ENCODE measurements around the gene KCNAB1. TPM values are rescaled to one million over a fixed set of nuclear protein-coding genes. Genes with fewer than 3 reads are reported as not detected.
A peak's percentile ranks its signal among the peaks of the same experiment; 100 is the strongest.

Gene KCNAB1
- total and polyA plus RNA-seq, 5 experiments from 2014 or later: 0.16 to 0.39 (median 0.17) TPM

DNA sequence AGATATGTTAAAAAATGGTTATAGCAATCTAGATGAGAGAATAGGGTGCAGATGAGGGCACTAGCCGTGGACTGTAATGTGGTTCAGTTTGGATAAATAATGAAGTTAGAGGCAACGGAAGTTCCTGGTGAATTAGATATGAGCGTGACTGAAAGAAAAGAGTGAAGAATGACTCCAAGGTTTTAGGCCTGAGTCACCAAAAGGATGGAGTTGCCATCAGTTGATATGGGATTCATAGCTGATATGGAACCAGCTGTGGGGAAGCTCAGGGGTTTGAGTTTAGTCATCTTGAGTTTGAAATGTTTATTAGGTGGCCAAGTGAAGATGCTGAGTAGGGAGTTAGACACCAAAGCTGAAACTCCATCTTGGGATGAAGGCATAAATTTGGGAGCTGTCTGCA lies 368.4 kb downstream of the KCNAB1 start:
- Mint-ChIP-seq H3K36me3 (peaks cover 0 to 2% (median 0%) of the 10 kb centered on the region in 3 donors), H3K27me3 (no peaks in the 10 kb centered on the region), H3K27ac (no peak overlapping the region), H3K9me3 (no peaks in the 10 kb centered on the region), H3K4me3 (no peak overlapping the region), H3K4me1 (peaks cover 2 to 19% (median 16%) of the 10 kb centered on the region in 4 donors)
- POLR2A ChIA-PET: no interaction called here
- ATAC-seq (no peak), DNase-seq (no peak)

DNA sequence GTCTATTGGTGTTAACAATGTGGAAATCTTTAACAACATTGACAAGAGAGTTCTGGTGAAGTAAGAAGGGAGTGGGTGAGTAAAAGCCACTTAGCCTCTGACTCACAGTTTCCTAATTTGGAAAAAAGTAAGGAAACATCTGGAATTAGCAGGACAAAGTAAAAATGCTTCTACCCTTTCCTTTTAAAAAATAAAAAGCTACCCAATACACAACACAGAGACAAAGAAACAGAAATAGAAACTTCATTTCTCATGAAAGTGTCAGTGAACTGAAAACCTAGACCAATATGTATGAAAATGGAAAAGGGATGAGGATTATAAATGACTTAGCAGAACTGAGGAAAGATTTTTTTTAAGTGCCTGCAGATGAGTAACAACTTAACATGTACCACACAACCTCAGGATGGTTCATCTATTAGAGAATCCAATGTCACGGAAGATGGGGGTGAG lies 369.1 kb downstream of the KCNAB1 start:
- peaks cover 0 to 12% (median 9%) of the 10 kb centered on the region in 4 donors for H3K4me1 Mint-ChIP-seq
- H3K9me3 Mint-ChIP-seq: no peaks in the 10 kb centered on the region
- ATAC-seq (no peak), DNase-seq (no peak)
- no peak overlapping the region for H3K4me3 Mint-ChIP-seq
- H3K27me3 Mint-ChIP-seq: peaks cover 0 to 5% (median 0%) of the 10 kb centered on the region in 5 donors
- H3K27ac Mint-ChIP-seq: no peak overlapping the region
- peaks cover 0 to 3% (median 0%) of the 10 kb centered on the region in 3 donors for H3K36me3 Mint-ChIP-seq
- POLR2A ChIA-PET: no interaction called here

DNA sequence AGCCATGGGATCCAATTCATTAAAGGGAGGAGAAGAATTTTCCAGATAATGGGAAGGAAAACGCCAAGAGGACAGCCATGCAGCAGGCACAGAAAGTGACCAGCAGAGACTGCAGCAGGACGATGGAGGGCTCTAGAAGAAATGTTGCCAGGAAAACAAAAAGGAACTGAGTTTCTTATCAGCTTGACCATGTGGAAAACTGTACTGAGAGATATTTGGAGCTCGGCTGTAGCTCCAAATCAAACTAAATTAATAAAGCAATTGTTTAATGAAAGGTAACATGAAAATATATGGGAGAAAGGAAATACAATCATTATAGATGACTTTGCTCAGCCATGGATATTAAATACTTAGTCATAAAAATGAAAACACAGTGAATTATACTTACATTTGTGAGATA lies 370.8 kb downstream of the KCNAB1 start:
- H3K27ac Mint-ChIP-seq: no peak overlapping the region
- no peak for ATAC-seq
- POLR2A ChIA-PET: no interaction called here
- H3K4me1 Mint-ChIP-seq: peaks cover 0 to 3% (median 0%) of the 10 kb centered on the region in 4 donors
- no peak for DNase-seq
- H3K36me3 Mint-ChIP-seq: peaks cover 0 to 4% (median 3%) of the 10 kb centered on the region in 3 donors
- no peak overlapping the region for H3K4me3 Mint-ChIP-seq
- peaks cover 0 to 4% (median 0%) of the 10 kb centered on the region in 9 donors for H3K9me3 Mint-ChIP-seq
- peaks cover 0 to 11% (median 4%) of the 10 kb centered on the region in 5 donors for H3K27me3 Mint-ChIP-seq

DNA sequence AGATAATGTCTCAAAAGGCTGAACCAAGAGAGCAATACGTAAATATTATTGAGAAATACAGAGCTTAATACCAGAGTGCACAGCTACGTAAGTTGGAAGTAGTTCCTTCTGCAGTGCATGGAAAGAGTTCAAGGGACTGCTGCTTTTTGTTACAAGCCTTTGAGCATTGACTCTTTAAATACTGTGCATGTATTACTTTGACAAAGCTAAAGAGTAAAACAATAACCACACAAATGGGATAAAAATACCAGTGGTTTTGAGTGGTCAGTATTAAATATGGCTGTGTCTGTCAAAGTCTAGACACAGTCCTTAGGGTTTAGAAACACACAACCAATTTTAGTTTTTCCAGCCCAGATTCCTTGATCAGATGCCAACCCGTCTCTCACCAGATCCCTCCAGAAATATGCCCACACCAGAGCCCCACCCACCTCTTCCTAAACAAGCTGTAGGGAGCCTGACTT lies 372.5 kb downstream of the KCNAB1 start:
- Mint-ChIP-seq H3K4me1 (no peaks in the 10 kb centered on the region), H3K27ac (no peak overlapping the region), H3K27me3 (peaks cover 0 to 11% (median 4%) of the 10 kb centered on the region in 5 donors), H3K9me3 (peaks cover 0 to 11% (median 2%) of the 10 kb centered on the region in 9 donors), H3K36me3 (peaks cover 0 to 7% (median 4%) of the 10 kb centered on the region in 3 donors), H3K4me3 (no peak overlapping the region)
- POLR2A ChIA-PET: no interaction called here
- DNase-seq (no peak), ATAC-seq (no peak)

DNA sequence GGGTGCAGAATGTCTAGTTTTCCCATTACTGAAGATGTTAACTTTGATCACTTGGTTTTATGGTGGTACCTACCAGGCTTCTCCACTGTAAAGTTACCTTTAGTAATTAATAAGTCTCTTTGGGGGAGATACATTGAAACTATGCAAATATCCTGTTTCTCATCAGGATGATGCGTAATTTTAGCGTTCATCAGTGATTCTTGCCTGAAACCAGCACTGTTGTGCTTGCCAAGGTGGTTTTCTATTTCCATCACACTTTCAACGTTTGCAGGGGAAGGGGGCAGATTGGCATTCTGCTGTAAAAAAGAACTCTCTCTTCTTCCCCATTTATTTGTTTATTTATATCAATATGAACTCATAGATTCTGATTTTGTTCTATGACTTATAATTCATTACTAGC lies 373.5 kb downstream of the KCNAB1 start:
- no peak overlapping the region for H3K4me3 Mint-ChIP-seq
- ATAC-seq (no peak), DNase-seq (no peak)
- H3K27ac Mint-ChIP-seq: no peak overlapping the region
- no peaks in the 10 kb centered on the region for H3K4me1 Mint-ChIP-seq
- peaks cover 0 to 20% (median 8%) of the 10 kb centered on the region in 9 donors for H3K9me3 Mint-ChIP-seq
- POLR2A ChIA-PET: no interaction called here
- H3K27me3 Mint-ChIP-seq: peaks cover 0 to 11% (median 4%) of the 10 kb centered on the region in 5 donors
- peaks cover 0 to 10% (median 6%) of the 10 kb centered on the region in 3 donors for H3K36me3 Mint-ChIP-seq

DNA sequence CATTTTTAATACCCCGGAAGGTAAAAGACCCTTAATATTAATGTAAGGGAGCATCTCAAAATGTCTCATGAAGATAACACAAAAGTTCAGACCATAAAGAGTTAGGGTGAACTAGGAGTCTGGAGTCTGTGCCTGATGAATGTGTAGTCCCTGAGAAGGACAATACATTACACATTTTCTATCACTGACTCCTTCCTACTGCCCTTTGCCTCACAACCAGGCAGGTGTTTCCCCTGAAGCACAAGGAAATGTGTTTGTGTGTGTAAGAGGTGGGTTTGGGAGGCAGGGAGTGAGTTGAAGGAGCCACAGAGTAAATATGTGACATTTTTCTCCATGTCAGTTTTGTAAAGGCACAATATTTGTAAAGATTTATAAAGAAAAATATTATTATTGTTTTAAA lies 375.4 kb downstream of the KCNAB1 start:
- Mint-ChIP-seq H3K9me3 (peaks cover 0 to 20% (median 8%) of the 10 kb centered on the region in 9 donors), H3K36me3 (peaks cover 0 to 10% (median 6%) of the 10 kb centered on the region in 3 donors), H3K4me1 (no peaks in the 10 kb centered on the region), H3K27ac (no peak overlapping the region), H3K27me3 (peaks cover 0 to 11% (median 4%) of the 10 kb centered on the region in 5 donors), H3K4me3 (no peak overlapping the region)
- POLR2A ChIA-PET: no interaction called here
- ATAC-seq (no peak), DNase-seq (no peak)

DNA sequence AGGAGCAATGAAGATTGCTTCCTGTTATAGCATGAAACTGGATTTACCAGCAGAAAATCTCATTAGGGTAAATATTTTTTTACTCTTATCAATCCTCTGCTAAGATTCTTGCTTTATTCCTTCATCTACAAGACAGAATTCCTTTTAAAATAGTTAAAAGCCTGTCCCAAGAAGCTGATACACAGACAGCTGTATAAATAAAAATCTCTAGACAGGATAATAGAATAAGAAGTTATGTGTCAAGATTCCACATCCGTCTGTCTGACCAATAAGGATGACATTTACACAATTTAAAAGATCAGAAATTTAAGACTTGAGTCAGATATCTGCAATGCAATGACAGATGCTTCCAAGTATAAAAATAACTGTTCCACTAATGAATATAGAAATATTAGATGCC lies 376.9 kb downstream of the KCNAB1 start:
- DNase-seq (no peak), ATAC-seq (no peak)
- Mint-ChIP-seq H3K27me3 (peaks cover 0 to 11% (median 5%) of the 10 kb centered on the region in 5 donors), H3K27ac (no peak overlapping the region), H3K4me3 (no peak overlapping the region), H3K9me3 (peaks cover 0 to 20% (median 8%) of the 10 kb centered on the region in 9 donors), H3K4me1 (no peaks in the 10 kb centered on the region), H3K36me3 (peaks cover 0 to 10% (median 6%) of the 10 kb centered on the region in 3 donors)
- POLR2A ChIA-PET: no interaction called here

DNA sequence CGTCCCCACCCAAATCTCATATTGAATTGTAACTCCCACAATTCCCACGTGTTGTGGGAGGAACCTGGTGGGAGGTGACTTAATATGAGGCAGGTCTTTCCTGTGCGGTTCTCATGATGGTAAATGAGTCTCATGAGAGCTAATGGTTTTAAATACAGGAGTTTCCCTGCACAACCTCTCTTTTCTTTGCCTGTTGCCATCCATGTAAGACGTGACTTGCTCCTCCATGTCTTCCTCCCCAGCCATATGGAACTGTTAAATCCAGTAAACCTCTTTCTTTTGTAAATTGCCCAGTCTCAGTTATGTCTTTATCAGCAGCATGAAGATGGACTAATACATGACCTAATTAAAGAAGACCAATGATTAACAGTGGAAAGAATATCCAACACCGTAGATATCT lies 377.9 kb downstream of the KCNAB1 start:
- Mint-ChIP-seq H3K36me3 (peaks cover 0 to 10% (median 6%) of the 10 kb centered on the region in 3 donors), H3K4me3 (no peak overlapping the region), H3K4me1 (peaks cover 0 to 2% (median 0%) of the 10 kb centered on the region in 4 donors), H3K27me3 (peaks cover 0 to 11% (median 5%) of the 10 kb centered on the region in 5 donors), H3K27ac (peak overlapping the region in 1 of 10 donors; percentile 10), H3K9me3 (peaks cover 0 to 20% (median 8%) of the 10 kb centered on the region in 9 donors)
- POLR2A ChIA-PET: no interaction called here
- ATAC-seq: no peak
- DNase-seq: no peak

DNA sequence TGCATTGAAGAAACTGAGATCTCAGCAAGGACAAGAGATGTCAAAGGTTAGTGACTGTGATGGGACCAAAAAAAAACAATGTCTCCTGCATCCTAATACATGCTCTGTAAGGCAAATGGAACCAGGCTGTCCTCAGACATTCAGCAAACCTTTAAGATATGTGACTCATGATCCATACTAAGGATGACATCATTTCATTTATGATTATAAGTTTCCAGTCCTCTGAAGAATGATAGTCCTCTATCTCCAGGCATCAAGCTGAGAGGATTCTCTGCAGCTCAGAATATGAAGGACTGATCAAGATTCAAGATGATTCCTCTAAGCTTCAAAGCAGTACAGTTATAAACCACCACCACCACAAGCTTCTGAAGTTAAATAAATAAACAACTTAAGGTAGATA lies 386.9 kb downstream of the KCNAB1 start:
- H3K4me1 Mint-ChIP-seq: peaks cover 0 to 2% (median 0%) of the 10 kb centered on the region in 4 donors
- no peak overlapping the region for H3K4me3 Mint-ChIP-seq
- H3K27me3 Mint-ChIP-seq: peaks cover 2 to 28% (median 13%) of the 10 kb centered on the region in 5 donors
- ATAC-seq: no peak
- DNase-seq: no peak
- H3K9me3 Mint-ChIP-seq: peaks cover 0 to 3% (median 0%) of the 10 kb centered on the region in 9 donors
- peaks cover 0 to 3% (median 0%) of the 10 kb centered on the region in 3 donors for H3K36me3 Mint-ChIP-seq
- no peak overlapping the region for H3K27ac Mint-ChIP-seq
- POLR2A ChIA-PET: no interaction called here

DNA sequence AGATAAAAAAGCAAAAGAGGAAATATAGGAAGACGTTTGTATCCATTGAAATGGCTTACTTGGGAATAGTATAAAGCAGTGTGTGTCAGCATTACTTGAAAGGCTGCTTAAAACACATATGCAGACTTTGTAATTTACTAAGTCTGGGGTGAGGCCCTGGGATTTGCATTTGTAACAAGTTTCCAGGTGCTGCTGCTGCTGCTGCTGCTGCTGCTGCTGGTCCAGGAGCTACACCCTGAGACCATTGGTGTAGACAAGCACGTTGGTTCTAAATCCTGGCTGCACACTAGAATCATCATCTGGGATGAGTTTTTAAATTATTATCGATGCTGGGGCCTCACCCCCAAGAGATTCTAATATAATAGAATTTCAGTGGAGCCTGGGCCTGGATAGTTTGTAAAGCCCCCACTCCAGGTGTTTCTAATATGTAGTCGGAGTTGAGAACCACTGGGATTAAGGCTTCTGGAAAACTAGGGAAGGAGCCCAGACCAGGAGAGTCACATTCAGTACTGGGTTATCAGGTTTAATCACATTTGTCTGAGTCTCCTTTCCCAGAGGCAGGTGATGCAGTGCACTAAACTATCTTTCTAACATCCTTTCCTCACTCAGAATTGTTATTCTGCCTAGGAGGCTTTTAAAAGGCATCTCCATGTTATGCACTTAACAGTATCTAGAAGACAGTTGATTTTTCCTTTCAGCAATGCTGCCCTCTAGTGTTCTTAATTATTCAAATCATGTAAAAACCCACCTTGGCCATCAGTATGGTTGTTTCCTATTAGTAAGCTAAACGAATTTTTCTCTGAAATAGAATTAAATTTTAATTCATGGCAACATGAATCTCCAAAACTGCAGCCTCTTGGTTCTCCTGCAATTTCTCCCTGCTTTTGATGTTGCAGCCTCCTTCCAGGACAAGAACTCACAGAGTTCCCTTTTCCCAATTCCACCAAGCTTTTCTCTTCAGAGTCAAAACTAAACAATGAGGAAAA lies 389.1 kb downstream of the KCNAB1 start:
- no peaks in the 10 kb centered on the region for H3K4me1 Mint-ChIP-seq
- H3K36me3 Mint-ChIP-seq: no peaks in the 10 kb centered on the region
- ATAC-seq (peak; percentile 77 to 91), DNase-seq (peak in 4 of 10 donors; percentile 14 to 71 (median 68))
- H3K27me3 Mint-ChIP-seq: peaks cover 2 to 24% (median 13%) of the 10 kb centered on the region in 5 donors
- H3K4me3 Mint-ChIP-seq: no peak overlapping the region
- POLR2A ChIA-PET: interaction anchor here (0.8 to 1.3 kb wide), 4 partner anchors 8 to 359 kb away, joined by 3 to 4 read pairs (median 3); no protein-coding TSS in a partner anchor
- no peaks in the 10 kb centered on the region for H3K9me3 Mint-ChIP-seq
- no peak overlapping the region for H3K27ac Mint-ChIP-seq

DNA sequence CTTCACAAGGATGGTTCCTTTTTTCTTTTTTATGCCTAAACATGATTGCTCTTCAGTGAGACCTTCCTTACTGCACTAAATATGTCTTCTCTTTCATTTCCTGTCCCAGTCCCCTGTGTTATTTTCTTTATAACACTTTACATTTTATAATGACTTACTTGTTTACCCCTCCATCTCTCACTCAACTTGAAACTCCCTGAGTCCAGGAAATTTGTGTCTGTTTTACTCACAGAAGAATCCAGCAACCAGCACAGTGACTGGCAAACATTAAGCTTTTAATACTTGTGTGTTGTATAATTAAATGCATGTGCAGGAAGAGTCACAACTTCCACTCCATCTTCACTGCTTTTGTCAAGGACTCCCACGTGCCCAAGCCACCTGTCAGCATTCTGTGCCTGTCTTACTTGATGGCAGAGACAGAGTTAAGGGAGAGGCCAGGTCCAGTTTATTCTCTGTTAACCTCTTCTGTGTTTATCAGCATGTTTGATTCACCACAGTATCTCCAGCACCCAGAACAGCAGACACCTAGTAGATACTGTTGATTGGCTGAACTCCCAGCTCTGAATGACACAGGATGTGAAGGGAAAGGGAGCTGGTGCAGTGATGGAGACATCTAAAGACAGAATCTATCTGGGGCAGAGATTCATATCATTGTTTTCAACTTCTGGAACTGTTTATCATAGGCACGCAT lies 391.8 kb downstream of the KCNAB1 start:
- no peaks in the 10 kb centered on the region for H3K36me3 Mint-ChIP-seq
- H3K27me3 Mint-ChIP-seq: peaks cover 2 to 16% (median 7%) of the 10 kb centered on the region in 5 donors
- POLR2A ChIA-PET: no interaction called here
- no peak overlapping the region for H3K4me3 Mint-ChIP-seq
- DNase-seq (no peak), ATAC-seq (no peak)
- H3K9me3 Mint-ChIP-seq: no peaks in the 10 kb centered on the region
- no peaks in the 10 kb centered on the region for H3K4me1 Mint-ChIP-seq
- H3K27ac Mint-ChIP-seq: peak overlapping the region in 3 of 10 donors; percentile 0 to 9 (median 4)

DNA sequence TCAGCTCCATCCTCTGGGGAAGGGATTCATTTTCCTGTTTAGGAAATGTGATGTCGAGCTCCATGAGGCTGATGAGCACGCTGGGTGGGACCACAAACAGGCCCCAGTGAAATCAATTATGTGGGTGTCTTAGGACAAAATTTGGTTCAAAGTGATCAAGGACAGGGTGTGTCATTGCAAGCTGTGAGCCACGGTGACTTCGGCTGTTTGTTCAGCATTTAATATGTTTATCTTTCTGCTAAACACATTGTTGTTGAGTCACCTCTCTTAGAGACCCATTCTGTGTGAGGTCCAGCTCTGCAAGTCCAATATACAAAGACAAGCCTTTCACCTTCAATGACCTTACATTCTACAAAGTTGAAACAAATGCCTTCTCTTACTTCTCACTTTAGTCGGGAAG lies 393.2 kb downstream of the KCNAB1 start:
- POLR2A ChIA-PET: no interaction called here
- Mint-ChIP-seq H3K27me3 (peaks cover 2 to 17% (median 9%) of the 10 kb centered on the region in 5 donors), H3K4me1 (no peaks in the 10 kb centered on the region), H3K9me3 (no peaks in the 10 kb centered on the region), H3K36me3 (no peaks in the 10 kb centered on the region), H3K27ac (no peak overlapping the region), H3K4me3 (no peak overlapping the region)
- DNase-seq (no peak), ATAC-seq (no peak)
